SIG-M5 treated with dmso at 0.1 percent for 504 hours (cell line): Measurements from ENCODE around the gene APMAP.
A peak's percentile ranks its signal among the peaks of the same experiment; 100 is the strongest.

Experiments used
- DNase-seq: peaks from one replicate; lab custom pipeline; 2025; ENCODE audit not compliant: unreplicated experiment; lab: John Stamatoyannopoulos, UW

APMAP gene

DNA sequence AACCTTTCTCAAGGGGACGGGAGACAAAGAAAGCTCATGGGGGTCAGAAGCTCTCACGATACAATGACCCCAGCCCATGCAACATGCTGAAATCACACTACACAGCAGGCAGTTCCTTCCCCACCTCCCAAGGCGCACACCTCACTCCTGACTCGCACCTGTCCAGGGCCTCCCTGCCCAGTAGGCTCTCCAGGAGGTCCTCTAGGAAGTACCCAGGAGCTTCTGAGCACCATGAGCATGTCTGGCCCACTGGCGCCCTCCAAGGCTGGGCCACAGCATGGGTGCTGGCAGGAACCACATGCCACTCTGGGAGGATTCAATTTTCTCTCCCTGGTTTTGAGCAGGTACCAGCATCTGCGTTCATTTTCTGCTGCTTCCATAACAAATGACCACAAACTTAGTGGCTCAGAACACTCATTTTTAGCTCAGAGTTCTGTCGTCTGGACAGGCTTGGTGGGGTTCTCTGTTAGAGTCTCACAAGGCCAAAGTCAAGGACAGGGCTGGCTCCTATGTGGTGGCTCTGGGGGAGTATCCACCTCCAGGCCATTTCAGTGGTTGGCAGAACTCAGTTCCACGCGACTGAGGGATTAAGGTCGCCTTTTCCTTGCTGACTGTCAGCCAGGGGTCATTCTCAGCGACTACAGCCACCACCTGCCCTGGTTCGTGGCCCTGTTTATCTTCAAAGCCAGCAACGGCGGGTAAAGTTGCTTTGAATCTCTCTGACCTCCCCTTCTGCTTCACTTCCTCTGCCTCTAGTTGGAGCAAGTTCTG, 32.7 kb upstream of the APMAP start:
- DNase-seq: no peak

DNA sequence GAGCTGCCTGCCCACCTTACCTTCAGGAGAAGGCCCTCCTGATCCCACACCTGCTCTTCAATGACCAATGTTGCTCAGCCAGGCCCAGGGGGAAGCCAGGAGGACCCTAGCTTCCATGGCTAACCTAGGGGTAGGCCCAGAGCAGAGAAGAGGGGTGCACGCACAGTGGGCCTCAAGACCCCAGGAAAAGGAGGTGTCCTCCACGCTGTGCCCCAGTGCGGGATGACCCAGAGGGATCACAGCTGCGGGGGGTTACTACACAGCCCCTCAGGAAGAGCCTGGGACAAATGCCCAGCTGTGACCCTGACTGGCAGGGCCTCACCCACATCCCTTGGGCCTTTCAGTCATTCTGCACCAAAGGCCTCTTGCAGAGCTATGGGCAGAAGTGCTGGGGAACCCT, 31.6 kb upstream of the APMAP start:
- DNase-seq: no peak

GRCh38 chr20:25023356-25023755, 30.8 kb upstream of the APMAP start:
- DNase-seq: no peak

GRCh38 chr20:25022680-25023079, 30.1 kb upstream of the APMAP start:
- DNase-seq: peak; percentile 21

- DNase-seq: no peak
Observed at GRCh38 chr20:25021336-25021735, 28.8 kb upstream of the APMAP start.

- DNase-seq: no peak
Observed at GRCh38 chr20:25020901-25021301, 28.4 kb upstream of the APMAP start.

GRCh38 chr20:25020345-25020744, 27.8 kb upstream of the APMAP start:
- DNase-seq: no peak

GRCh38 chr20:25019381-25020155, 27.0 kb upstream of the APMAP start:
- no peak for DNase-seq

DNA sequence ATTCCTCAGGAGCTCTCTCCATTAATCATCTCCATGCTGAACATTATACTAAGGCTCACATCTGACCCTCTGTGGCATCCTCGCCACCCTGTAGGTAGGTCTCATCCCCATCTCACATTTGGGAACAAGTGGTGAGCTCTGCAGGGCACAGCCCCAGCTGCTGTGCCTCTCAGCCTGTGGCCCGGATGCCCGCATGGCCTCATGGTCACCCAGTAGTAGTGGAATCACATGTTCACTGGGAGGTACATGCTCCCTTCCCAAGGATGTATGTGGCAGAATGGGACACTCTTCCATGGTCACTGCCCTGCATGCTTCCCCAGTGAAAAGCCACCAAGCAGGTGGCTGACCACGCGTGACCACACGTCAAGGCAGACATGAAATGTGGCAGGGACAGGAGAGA, 26.3 kb upstream of the APMAP start:
- no peak for DNase-seq

DNA sequence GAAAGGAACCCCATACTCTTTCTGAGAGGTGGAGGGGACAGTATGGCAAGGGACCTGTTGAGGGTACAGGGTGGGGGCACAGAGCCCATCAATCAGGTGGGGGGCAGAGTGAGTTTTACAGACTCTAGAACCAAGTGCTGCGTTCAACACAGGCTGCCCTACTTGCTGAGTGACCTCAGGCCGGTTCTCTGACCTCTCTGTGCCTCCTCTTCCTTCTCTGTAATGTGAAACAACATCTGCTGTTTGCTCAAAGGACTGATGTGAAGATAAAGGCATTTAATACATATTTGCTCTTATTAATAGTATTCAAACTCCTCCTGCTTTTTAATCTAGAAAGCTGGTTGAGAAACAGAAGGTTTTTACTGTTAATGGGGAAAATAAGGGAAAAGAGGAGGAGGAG, 25.9 kb upstream of the APMAP start:
- peak; percentile 24 for DNase-seq

- DNase-seq: peak; percentile 43
Observed at GRCh38 chr20:25017257-25017803, 24.8 kb upstream of the APMAP start.

- no peak for DNase-seq
Observed at GRCh38 chr20:25016471-25016870, 23.9 kb upstream of the APMAP start.

GRCh38 chr20:25015986-25016385, 23.4 kb upstream of the APMAP start:
- DNase-seq: no peak

GRCh38 chr20:25014816-25015215, 22.3 kb upstream of the APMAP start:
- no peak for DNase-seq

DNA sequence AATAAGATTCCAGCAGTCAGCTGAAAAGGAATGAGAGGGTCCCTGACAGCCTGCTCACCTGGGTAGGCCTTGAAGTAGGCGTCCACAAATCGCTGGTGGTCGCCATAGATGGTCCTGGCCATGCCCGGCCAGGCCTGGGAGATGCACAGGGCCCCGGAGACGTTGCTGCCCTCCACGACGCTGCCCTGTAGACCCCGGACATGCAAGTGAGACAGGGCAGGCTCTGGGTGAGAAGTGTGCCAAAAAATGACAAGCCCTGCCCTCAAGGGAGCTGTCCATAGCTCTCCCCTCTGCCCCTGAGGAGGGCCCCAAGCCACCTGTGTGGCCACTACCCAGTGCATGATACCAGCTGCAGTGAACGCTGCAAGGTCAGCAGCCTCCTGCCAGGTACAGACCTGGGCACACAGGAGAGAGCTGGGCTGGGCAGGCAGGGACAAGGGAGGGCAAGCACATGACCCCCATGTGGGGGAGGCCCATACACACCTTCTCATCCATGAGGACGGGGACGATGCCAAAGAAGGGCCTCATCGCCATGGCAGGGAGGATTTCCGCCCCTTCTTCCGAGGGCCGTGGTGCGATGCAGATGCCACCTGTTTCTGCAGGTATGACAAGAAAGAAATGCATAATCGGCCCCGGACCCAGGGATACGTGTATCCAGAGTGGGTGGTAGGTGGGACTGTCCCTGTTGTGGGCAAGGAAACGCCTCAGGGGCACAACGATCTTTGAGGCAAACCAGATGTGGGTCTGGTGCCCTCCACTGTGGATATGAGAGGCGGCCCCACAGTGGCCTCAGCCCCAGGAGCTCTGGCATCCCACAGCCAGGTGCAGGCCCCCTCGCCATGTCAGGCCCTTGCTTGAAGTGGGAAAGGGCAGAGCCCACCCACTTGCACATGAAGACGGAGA, 21.2 kb upstream of the APMAP start:
- DNase-seq: no peak

DNA sequence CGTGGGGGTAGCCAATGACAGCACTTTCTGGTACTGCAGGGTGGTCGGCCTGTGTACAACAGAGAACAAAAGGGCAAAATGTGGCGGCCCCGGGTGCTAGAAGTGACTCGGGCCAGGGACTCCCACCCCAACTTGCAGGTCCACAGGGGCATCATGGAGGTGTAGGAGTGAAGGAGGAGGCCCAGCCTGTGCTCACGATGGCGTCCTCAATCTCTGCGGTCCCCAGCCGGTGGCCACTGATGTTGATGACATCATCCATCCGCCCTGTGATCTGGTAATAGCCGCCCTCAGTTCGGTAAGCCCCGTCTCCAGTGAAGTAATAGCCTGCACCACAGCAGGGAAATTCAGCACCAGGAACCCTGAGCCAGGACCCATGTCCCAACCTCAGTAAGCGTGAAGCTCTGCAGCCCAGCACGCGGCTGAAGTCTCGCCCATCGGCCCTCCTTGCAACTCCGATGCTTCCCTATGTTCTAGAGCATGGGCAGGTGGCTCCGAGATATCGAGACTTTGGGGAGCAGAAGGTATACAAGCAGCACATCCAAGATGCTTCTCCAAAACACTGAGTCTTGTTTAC, 20.2 kb upstream of the APMAP start:
- DNase-seq: no peak

DNA sequence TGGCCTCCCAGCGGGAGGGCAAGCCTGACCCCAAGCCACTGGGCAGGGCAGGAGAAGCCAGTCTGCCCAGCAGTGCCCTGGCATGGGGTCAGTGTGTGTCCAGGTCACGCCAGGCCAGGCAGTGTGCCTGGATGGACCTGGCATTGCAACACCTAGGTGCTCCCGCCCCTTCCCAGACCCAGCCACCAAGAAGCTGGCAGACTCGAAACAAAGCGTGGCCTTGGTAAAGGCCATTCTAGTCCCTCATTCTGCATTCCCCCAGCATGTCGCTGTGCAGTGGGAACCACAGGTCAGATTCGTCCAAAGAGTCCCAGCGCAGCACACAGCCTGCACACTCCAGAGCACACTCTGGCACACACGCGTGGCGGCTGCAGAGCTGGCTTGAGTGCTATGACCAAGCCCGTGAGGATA, 19.3 kb upstream of the APMAP start:
- no peak for DNase-seq

DNA sequence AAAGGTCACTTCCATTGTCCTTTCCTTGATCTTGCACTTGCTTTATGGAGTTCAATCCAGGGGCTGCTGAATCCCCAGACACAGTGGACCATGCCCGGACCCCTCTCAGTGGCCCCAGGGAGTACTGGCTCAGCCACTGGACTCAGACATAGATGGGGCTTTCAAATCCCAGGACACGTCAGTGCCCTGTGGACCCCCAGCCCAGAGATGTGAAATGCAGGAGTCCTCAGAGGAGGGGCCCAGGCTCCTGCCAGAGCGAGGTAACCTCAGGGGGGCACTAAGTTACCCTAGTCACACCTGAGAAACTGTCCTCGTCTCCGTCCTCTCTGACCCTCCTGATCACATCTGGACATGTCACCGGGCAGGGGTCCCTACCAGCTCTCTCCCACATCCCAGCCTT, 18.7 kb upstream of the APMAP start:
- DNase-seq: no peak

DNA sequence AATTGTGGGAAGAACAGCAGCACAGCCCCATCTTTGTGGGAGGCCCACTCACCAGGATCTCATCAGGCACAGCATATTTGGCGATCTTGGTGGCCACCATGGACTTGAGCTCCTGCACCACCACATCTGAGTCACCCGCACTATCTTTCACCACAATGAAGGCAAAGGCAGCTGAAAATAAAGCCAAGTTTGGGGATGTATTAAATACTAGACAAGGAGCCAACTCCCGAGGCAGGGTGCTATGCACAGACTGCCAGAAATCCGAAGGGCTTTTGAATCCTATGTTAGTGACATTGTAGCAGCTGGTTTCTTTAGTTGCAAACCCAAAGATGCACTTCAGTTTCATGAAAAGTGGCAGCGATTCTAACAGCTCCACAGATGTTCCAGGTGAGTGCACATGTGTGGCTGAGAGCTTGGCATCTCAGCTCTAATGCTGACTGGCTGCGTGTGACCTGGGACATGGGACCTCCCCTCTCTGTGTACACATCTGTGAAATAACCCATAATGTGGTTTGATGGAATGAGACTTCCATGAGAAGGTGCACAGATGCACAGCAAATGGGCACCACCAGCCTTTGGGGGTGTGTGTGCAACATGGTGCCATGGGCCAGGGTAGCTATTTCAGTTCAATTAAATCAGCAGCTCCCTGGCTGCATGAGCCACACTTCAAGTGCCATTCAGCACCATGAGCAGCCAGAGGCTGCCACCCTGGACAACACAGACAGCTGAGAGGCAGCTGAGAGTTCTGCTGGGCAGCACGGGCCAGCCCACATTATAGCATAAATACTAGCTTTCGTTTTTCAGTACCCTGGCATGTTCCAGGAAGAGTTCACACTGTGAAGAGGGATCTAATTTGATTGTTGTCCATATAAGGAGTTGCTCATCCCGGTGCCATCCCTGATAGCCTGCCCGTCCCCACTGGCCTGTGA, 16.9 kb upstream of the APMAP start:
- DNase-seq: no peak
